OCI-LY3 (cell line): ENCODE results near the gene SPEN.
A peak's percentile ranks its signal among the peaks of the same experiment; 100 is the strongest.

ENCODE experiments used
- H2AFZ ChIP-seq: fragments of 200-600, 300-600 bp; shearing (Covaris generic); 2 replicates; pipeline ENCODE4 v1.6.0; 2014; ENCODE audit warnings: antibody characterized with exemption, low read depth, low read length
- H3K27ac ChIP-seq: fragments of 200-600, 300-600 bp; sonication (generic); 2 replicates; pipeline ENCODE4 v1.5.1; 2014; ENCODE audit warnings: mild to moderate bottlenecking, low read length, moderate library complexity, mixed read lengths
- H3K27me3 ChIP-seq: fragments of 200-600, 300-600 bp; sonication (generic); 2 replicates; pipeline ENCODE4 v1.6.1; 2014; ENCODE audit warnings: low read depth, low read length, mixed read lengths
- H3K36me3 ChIP-seq: fragments of 200-600, 300-600 bp; sonication (generic); replicated peaks from 2 replicates; pipeline ENCODE3; 2014; ENCODE audit warnings: low read depth, low read length, mixed read lengths
- H3K4me1 ChIP-seq: fragments of 300-600, 200-600 bp; sonication (generic); 2 replicates; pipeline ENCODE4 v1.6.1; 2014; ENCODE audit warnings: low read length, mixed read lengths
- H3K4me2 ChIP-seq: fragments of 200-600, 300-600 bp; sonication (generic); 2 replicates; pipeline ENCODE4 v1.6.1; 2014; ENCODE audit warnings: low read length, mixed read lengths
- H3K4me3 ChIP-seq: fragments of 300-600, 200-600 bp; sonication (generic); 2 replicates; pipeline ENCODE4 v1.5.1; 2014; ENCODE audit warnings: antibody characterized with exemption, mild to moderate bottlenecking, low read length, moderate library complexity
- H3K79me2 ChIP-seq: fragments of 300-600, 200-600 bp; shearing (Covaris generic); 2 replicates; pipeline ENCODE4 v1.6.1; 2014; ENCODE audit warnings: mild to moderate bottlenecking, low read length, mixed read lengths
- H3K9ac ChIP-seq: fragments of 300-600, 200-600 bp; shearing (Covaris generic); 2 replicates; pipeline ENCODE4 v1.6.0; 2014; ENCODE audit warnings: mild to moderate bottlenecking, low read length, moderate library complexity
- H3K9me3 ChIP-seq: fragments of 200-600, 300-600 bp; shearing (Covaris generic); 2 replicates; pipeline ENCODE4 v1.6.1; 2014; ENCODE audit warnings: low read length, mixed read lengths; ENCODE audit not compliant: insufficient read depth
- H4K20me1 ChIP-seq: fragments of 200-600, 300-600 bp; sonication (generic); 2 replicates; pipeline ENCODE4 v1.6.1; 2016; ENCODE audit warnings: low read length, mixed read lengths; ENCODE audit not compliant: insufficient read depth
- CTCF ChIP-seq: fragments of 200-600, 300-600 bp; sonication (generic); IDR thresholded peaks from 2 replicates; pipeline ENCODE4 v1.5.1; 2014; ENCODE audit warnings: antibody characterized with exemption, low read length, low read depth
- EZH2phosphoT487 ChIP-seq: fragments of 200-600 bp; shearing (Covaris generic); IDR thresholded peaks from 2 replicates; pipeline ENCODE4 v1.6.1; 2018; ENCODE audit warnings: antibody characterized with exemption, mixed run types, low read depth

Gene SPEN

GRCh38 chr1:15847100-15847892 lies at the start of gene SPEN:
TSS of gene SPEN (plus strand) at chr1:15847707. CDS start at chr1:15848068, 361 bp downstream.
- no peaks in the 10 kb centered on the region for H4K20me1 ChIP-seq
- H3K27me3 ChIP-seq: no peaks in the 10 kb centered on the region
- H3K27ac ChIP-seq: peak within 1 kb of the TSS; percentile 61
- H3K9ac ChIP-seq: peak within 1 kb of the TSS; percentile 76
- H3K9me3 ChIP-seq: no peaks in the 10 kb centered on the region; the same call in 1 of the 2 replicates
- H3K4me2 ChIP-seq: peak within 1 kb of the TSS; percentile 99
- H3K79me2 ChIP-seq: peaks cover 46% of the 10 kb centered on the region
- no peak for TF ChIP-seq EZH2phosphoT487
- H2AFZ ChIP-seq: peak within 1 kb of the TSS; percentile 13; the same call in 1 of the 2 replicates
- H3K4me3 ChIP-seq: peak within 1 kb of the TSS; percentile 90
- H3K4me1 ChIP-seq: peaks cover 42% of the 10 kb centered on the region
- H3K36me3 ChIP-seq: no peaks in the 10 kb centered on the region

- H2AFZ ChIP-seq: no peak overlapping the region
- H3K9me3 ChIP-seq: no peaks in the 10 kb centered on the region
- no peaks in the 10 kb centered on the region for H4K20me1 ChIP-seq
- peaks cover 5% of the 10 kb centered on the region for H3K4me1 ChIP-seq
- no peak overlapping the region for H3K4me3 ChIP-seq
- no peaks in the 10 kb centered on the region for H3K79me2 ChIP-seq
- no peak overlapping the region for H3K27ac ChIP-seq
- no peaks in the 10 kb centered on the region for H3K36me3 ChIP-seq
- no peaks in the 10 kb centered on the region for H3K27me3 ChIP-seq
- no peak overlapping the region for H3K9ac ChIP-seq
- no peak overlapping the region for H3K4me2 ChIP-seq
- TF ChIP-seq EZH2phosphoT487 (no peak), CTCF (no peak)
Measured at GRCh38 chr1:15799004-15799867, 48.3 kb upstream of the SPEN start.

- Histone ChIP-seq H4K20me1 (no peaks in the 10 kb centered on the region), H3K36me3 (no peaks in the 10 kb centered on the region), H3K4me1 (peaks cover 5% of the 10 kb centered on the region), H3K9me3 (no peaks in the 10 kb centered on the region), H3K9ac (no peak overlapping the region), H3K27me3 (no peaks in the 10 kb centered on the region), H2AFZ (no peak overlapping the region), H3K27ac (no peak overlapping the region), H3K4me2 (no peak overlapping the region), H3K79me2 (no peaks in the 10 kb centered on the region), H3K4me3 (no peak overlapping the region)
- TF ChIP-seq EZH2phosphoT487 (no peak), CTCF (no peak)
Measured at GRCh38 chr1:15799928-15800835, 47.3 kb upstream of the SPEN start.

GRCh38 chr1:15802234-15802965 lies 45.1 kb upstream of the SPEN start:
- Histone ChIP-seq H3K4me1 (peaks cover 5% of the 10 kb centered on the region), H3K9ac (no peak overlapping the region), H3K9me3 (no peaks in the 10 kb centered on the region), H4K20me1 (no peaks in the 10 kb centered on the region), H3K79me2 (no peaks in the 10 kb centered on the region), H3K27me3 (no peaks in the 10 kb centered on the region), H3K27ac (no peak overlapping the region), H3K4me2 (no peak overlapping the region), H3K4me3 (no peak overlapping the region), H3K36me3 (no peaks in the 10 kb centered on the region), H2AFZ (no peak overlapping the region)
- TF ChIP-seq CTCF: no peak
- TF ChIP-seq EZH2phosphoT487: no peak
